Stimulated activated naive CD8-positive, alpha-beta T cell treated with anti-CD3 and anti-CD28 coated beads, Interleukin-15, Interleukin-2, amounts not matched to agents 100 U/mL and 50 U/mL, for 24 hours (primary cell): ENCODE results near the gene LENEP.

ENCODE experiments used
- ATAC-seq: fragments of 150-1000 bp; cut with Tn5 transposase; one replicate; pipeline ENCODE4 v1.10.0; 2021
- DNase-seq: peaks from one replicate; pipeline ENCODE4 v3.0.0; 2021

LENEP gene

GRCh38 chr1:155029513-155030242 is 36.3 kb downstream of the LENEP start:
- DNase-seq (no peak), ATAC-seq (no peak)

DNA sequence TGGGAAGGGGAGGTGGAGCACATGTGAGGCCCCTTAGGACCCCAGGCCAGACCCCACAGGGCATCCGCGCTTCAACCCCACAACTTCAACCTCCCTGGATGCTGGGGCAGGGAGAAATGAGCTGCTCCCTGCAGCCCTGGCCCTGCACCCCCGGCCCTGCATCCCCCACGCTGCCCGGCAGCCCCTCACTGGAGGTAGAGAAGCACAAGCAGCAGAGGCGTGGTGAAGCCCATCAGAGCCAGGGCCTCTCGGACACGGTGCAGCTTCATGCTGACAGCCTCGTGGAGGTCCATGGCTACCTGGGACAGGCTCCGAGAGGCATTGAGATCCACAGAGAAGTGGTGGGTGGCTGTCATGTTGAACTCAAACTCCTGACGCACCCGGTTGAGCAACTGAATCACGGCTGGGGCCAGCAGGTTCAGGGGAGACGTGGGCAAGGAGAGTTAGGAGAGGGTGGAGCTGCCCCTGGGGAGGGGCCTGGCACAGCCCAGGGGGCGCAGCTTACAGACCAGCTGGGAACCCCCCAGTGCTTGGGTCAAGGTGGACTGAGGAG is 36.9 kb downstream of the LENEP start:
- ATAC-seq = no peak

GRCh38 chr1:155030899-155031298 is 37.5 kb downstream of the LENEP start:
- DNase-seq = no peak
- ATAC-seq = no peak

More for the DNA sequence above, 36.9 kb downstream of the LENEP start:
- no peak for DNase-seq

DNA sequence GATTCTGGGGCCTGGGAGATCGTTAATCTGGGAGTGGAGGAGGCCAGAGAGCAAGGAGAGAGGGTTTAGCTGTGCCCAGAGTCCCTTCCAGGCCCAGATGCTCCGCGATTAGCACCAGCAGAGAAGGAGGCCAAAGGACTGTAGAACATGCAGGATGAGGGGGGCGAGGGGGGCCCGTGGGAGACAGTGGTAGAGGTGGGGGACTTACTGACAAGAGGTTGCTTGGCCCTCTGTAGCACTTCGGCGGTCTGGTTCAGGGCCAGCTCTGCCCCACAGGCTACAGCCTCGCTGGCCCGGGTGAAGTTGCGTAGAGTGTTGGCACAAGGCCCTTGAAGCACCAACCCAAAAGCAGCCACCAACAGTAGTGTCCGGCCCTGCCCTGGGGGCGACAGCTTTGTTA is 39.5 kb downstream of the LENEP start:
- no peak for ATAC-seq
- no peak for DNase-seq

DNA sequence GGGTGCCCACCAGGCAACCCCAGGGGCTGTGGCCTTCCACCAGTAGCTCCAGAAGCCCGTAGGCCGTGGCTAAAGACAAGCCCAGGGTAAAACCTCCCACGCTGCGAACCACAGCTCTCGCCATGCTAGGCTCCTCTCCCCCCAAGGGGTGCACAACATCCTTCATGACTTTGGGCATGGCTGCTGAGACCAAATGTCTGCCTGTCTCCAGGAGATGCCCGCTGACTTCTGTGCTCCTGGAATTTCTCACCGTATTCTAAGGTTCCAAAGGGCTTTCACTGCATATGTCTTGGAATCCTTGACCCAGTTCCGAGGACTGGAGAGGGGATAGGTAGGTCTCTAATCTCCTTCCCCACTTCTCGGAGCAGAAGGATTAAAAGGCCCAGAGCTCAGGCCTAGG is 40.1 kb downstream of the LENEP start, which contains the start of the genes DCST1 and DCST2:
Gene DCST1, plus strand, starts transcription at position 301 of the 400 bp plus-strand sequence. CDS start 213 bp downstream, outside the sequence.
Gene DCST2, minus strand, starts transcription at position 258 of the 400 bp plus-strand sequence. Its CDS starts 80 bp downstream, at position 178.
- ATAC-seq = no peak

DNA sequence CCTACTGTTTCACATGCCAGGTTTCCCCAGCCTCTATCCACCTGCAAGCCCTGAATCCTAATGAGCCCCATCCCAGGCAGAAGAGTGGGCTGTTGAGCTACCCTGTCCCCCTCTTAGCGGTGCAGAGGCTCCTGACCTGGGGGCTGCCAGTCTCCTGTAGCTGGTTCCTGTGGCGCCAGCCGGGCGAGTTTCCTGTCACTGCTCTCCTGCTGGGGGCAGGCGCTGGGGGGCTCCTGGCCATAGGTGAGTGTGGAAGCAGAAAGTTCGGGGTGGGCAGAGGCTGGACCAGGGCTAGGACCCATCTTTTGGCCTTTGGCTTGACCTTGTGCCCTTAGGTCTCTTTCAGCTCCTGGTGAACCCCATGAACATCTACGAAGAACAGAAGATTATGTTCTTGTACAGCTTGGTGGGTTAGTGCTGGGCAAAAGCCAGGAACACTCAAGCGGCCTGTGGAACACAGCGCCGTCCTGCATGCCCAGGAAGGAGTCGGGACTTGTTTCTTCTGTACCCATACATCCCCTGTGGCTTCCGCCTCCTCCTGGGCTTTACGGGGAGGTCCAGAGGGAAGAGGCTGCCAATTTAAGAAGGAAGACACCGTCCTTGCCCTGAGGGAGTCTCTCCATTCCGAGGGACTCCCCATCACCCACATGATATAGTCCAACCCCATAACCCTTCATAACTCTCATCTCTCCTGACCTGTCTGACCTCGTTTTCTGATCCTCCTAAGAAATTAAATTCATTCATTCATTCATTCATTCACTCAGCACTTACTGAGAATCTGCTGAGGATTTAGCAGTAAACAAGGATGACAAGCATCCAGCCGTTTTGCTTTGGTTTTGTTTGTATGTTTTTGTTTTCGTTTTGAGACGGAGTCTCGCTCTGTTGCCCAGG is 41.2 kb downstream of the LENEP start:
- DNase-seq (no peak), ATAC-seq (no peak)

More for the DNA sequence above, 40.1 kb downstream of the LENEP start, which contains the start of the genes DCST1 and DCST2:
- no peak for DNase-seq

- no peak for DNase-seq
These were observed 42.5 kb downstream of the LENEP start for GRCh38 chr1:155035936-155036335.

DNA sequence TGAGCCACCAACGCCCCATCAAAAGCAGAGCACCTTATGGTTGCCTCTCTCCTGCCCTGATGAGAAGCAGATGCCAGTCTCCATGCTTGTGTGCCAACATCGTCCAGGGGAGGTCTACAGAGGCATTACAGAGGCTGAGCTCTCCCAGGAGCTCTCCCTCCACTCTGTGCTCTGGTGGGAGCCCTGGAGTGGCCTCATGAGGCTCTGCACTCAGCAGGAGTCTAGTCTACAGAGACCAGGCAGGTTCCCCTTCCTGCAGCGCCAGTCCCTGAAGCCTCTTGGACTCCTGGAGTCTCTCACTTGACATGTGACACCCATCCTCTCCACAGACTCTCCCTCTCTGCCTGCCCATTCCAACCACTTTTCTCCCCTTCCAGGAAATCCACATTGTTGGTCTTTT is 43.7 kb downstream of the LENEP start:
- ATAC-seq = no peak
- DNase-seq = no peak

More at GRCh38 chr1:155035936-155036335, 42.5 kb downstream of the LENEP start:
- ATAC-seq = no peak

GRCh38 chr1:155037851-155038441 is 44.6 kb downstream of the LENEP start:
- DNase-seq (no peak), ATAC-seq (no peak)

- DNase-seq = no peak
- ATAC-seq = no peak
These were observed 45.4 kb downstream of the LENEP start for GRCh38 chr1:155038602-155039307.

DNA sequence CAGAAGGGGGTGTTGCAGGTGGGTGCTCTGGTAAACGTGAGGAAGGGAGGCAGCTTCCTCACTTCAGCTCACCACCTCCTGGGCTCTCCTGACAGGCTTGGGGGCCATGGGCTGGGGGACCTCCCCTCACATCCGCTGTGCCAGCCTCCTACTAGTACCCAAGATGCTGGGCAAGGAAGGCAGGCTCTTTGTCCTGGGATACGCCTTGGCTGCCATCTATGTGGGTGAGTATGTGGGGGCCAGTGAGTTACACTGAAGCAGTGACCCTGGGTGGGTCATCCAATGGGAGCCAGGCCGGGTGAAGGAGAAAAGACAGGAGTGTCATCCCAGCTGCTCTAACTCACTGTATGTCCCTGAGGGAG is 45.9 kb downstream of the LENEP start:
- DNase-seq (no peak), ATAC-seq (no peak)

DNA sequence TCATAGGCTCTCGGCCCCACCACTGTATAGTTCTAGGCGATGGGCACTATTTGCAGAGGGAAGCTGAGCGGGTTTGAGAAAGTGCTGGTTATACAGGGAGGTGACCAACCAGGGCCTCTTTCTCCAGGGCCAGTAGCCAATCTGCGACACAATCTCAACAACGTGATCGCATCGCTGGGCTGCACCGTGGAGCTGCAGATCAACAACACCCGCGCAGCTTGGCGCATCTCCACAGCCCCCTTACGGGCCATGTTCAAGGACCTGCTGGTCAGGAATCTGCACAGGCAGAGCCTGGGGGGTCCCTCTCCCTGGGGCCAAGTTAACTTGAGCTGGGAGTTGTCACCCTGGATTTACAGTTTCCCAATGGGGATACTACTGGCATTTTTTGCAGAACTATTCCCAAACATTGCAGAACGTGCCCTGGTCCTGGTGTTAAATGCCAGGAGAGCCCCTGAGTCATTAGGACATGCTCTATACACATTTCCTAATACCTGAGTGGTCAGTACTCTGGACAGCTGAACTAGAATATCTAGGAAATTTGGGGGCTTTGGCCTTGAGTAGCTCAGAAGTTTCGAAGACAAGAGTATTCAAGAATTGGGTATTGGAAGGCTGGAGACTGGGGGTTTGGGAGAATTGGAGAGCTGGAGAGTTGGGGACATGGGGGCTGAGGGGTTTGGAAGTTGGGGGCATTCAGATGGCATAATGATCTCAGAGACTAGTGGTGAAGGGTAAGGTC is 47.1 kb downstream of the LENEP start:
- ATAC-seq = no peak
- DNase-seq = no peak

DNA sequence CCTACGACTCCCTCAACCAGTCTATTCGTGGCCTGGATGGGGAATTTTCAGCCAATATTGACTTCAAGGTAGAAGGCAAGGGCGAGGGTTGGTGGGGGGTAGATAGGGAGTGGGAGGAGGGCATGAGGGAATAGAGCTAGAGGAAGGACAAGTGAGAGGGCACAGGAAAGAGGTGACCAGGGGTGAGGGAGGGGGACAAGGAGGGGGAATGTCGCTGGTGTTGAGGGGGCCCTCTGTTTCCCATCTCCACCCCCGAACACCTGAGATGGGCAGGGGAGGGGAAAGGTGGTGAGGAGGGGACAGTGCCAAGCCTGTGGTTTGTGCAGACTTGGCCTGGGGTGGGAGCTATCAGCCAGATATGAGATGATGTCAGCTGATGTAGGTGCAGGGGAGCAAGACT is 49.4 kb downstream of the LENEP start:
- ATAC-seq (no peak), DNase-seq (no peak)

DNA sequence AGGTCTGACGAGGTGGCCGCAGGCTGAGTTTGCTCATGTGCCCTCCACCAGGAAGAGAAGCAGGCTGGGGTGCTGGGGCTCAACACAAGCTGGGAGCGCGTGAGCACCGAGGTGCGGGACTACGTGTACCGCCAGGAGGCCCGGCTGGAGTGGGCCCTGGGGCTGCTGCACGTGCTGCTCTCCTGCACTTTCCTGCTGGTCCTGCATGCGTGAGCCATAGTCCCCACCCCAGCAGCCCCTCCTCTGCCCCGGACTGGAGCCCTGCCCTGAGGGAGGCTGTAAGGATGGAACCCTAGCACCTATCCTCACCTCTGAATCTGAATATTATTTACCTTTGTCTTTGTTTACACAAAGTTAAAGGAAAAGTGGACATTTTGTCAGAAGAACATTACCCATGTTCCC is 49.9 kb downstream of the LENEP start:
- ATAC-seq = no peak

DNA sequence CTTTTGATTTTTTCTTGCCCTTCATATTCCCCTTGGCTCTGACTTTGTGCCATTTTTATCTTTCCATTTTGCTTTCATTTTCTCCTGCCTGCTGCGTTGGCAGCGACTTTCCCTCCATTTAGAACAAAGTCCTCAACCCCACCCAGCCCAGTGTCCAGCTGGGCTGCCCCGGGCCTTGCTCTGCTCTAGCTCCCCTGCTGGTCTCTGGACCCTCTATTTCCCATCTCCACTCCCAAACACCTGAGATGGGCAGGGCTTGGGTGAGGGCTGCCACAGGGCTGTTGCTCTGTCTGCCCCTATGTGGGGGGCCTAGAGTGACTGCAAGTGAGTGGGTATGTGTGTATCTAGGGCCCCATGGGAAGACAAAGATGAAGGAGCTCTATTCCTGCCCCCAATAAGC is 50.4 kb downstream of the LENEP start:
- no peak for ATAC-seq
- DNase-seq = no peak

More for the DNA sequence above, 49.9 kb downstream of the LENEP start:
- no peak for DNase-seq
